GM21390 (cell line): ENCODE measurements around the gene UBXN1.
A peak's percentile ranks its signal among the peaks of the same experiment; 100 is the strongest.

Experiments used
- ATAC-seq: cut with Tn5 transposase; IDR thresholded peaks from one replicate; pipeline ENCODE4 v1.9.1; 2021; ENCODE audit not compliant: unreplicated experiment

UBXN1 gene

GRCh38 chr11:62678770-62679696, at the start of gene UBXN1:
TSS of gene UBXN1 (minus strand) at chr11:62679073. CDS start at chr11:62678923, 150 bp downstream.
- ATAC-seq = peak; percentile 74

- ATAC-seq = peak; percentile 27
These were observed 49.5 kb upstream of the UBXN1 start, which contains the start of gene TTC9C for GRCh38 chr11:62728171-62728988. TSS of gene TTC9C (plus strand) at chr11:62728486. CDS start at chr11:62728849, 363 bp downstream.

GRCh38 chr11:62727872-62728170, 48.9 kb upstream of the UBXN1 start:
- ATAC-seq = peak; percentile 49

DNA sequence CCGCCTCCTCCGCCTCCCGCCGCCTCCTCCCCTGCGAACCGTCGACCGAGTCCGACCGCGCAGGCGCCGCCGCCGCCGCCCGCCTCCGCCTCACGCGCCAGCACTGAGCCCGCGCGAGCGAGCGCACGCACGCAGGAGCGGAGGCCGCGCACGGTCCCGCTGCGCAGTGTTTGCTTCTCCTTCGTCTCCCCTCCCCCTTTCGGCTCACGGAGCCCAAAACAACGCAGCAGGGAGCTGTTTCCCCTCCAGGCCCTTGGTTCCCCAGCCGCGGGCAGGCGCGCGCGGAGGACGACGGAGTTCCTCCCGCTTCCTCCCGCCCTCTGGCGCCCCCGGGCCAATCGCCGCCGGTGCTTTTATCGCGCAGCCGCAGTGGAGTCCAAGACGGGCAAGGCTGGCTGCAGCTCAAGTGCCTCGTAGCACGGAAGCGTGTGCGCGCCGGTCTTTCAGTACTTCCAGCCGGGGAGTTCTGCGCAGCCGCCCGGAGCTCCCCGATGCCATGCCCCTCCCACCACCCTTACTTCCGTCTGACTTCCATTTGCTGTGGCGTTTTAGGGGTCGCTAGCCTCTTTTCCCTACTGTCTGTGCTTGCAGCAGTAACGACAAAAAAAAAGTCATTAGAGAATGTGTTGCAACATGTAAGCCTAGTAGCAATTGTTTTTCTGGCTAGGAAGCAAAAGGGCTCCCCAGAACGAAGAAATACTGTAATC, 48.4 kb upstream of the UBXN1 start, which contains the start of gene HNRNPUL2:
Gene HNRNPUL2, minus strand, starts transcription at position 293 of the 707 bp plus-strand sequence. CDS start 301 bp downstream, outside the sequence.
- ATAC-seq = peak; percentile 69

DNA sequence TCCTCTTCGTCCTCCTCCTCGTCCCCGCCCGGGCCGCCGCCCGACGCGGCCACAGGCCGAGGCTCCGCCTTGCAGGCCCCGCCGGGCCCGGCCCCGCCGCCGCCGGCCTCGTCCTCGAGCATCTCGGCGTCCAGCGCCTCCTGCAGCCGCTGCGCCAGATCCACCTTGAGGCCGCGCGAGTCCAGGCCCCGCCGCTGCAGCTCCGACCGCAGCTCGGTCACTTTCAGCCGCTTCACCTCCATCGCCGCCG, 48.0 kb upstream of the UBXN1 start:
- peak; percentile 12 for ATAC-seq

GRCh38 chr11:62726156-62726914, 47.5 kb upstream of the UBXN1 start:
- ATAC-seq = no peak

DNA sequence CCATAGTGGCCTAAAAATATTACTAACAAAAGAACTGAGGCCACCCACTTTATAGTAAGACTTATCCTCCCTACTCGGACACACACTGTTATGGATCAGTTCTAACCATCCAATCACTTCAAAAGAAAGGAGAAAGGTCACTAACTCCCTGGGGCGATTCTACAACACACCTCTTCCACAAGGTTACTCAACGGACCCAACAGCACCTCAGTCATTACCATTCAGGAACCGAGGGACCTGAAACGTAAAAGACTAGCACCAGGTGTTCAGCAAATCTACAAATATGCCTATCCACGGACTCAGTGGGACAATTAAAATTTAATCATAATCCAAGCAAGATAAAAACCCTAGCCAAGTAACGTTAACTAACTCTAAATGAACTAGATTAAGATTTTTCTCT, 46.8 kb upstream of the UBXN1 start:
- ATAC-seq = no peak

GRCh38 chr11:62724171-62724570, 45.3 kb upstream of the UBXN1 start:
- ATAC-seq = no peak

DNA sequence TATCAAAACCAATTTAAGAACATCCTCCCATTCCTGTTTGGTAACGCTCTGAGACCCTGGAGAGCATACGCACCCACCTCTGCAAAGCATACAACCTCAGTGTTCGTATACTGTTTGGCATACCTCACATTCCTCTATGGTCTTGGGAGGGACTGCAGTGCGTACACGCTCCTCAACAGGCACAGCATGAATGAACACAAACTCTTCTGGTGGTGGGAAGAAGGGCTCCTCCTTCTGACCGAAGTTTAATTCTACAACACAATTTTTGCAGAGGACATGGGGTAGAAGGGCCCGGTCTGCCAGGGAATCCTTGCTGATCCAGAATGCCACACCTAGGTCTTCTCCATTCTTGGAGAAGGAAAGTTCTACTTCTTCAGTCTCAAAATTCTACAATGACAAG, 43.1 kb upstream of the UBXN1 start:
- ATAC-seq = no peak

- ATAC-seq = no peak
These were observed 40.6 kb upstream of the UBXN1 start for GRCh38 chr11:62719302-62719978.

DNA sequence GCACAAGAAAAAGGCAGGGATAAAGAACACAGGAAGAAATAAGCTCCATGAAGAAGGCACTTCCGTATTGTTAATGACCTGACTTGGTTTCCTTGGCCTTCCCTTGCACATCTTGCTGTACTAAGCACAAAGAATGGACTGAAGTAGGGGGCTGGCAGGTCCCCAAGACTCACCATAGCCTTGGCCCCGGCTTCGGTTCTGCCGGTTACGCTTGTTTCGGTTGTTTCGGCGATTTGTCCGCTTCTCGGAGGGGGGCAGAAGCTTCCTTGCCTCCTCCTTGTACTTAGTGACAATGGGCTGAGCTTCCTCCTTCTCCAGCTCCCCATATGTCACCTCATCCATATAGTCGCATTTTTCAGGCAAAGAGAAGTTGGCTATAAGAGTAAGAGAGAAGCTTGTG, 37.9 kb upstream of the UBXN1 start:
- no peak for ATAC-seq

DNA sequence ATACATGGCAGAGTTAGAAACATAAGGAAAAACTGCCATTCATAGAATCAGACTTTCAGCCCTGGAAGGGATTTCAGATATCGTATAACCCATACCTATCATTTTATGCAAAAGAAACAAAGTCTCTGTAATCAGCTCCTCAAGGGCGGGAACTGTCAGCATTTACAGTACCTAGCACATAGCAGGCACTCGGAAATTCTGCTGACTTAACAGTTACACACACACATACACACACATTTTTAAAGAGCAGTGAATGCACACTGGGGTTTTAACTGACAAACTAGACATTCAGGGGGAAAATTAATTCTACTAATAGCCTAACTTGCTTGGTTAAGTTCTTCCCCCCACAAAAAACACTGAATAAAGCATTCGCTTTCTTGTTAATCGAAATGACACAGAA, 37.3 kb upstream of the UBXN1 start:
- no peak for ATAC-seq

GRCh38 chr11:62715150-62716130, 36.6 kb upstream of the UBXN1 start:
- no peak for ATAC-seq

DNA sequence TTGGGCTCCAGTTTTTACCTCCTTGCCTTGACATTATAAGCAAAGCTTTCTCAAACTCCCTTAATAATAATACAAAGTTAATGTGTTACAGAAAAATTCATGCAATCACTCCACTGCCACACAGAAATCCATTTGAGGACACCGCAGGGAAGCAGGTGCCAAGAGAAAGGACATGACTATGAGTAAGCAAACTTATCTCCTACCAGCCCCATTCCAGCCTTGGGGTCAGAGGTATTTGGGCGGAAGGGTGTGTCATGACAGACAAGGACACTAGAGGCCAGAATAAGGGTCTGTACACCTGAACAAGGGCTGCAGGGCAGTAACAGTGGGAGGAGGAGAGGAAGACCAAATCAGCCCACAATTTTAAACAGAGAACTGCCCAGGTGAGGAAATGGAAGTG, 34.5 kb upstream of the UBXN1 start:
- ATAC-seq = no peak

- ATAC-seq = no peak
These were observed 34.0 kb upstream of the UBXN1 start for GRCh38 chr11:62712861-62713260.

- ATAC-seq = no peak
These were observed 33.5 kb upstream of the UBXN1 start for GRCh38 chr11:62712276-62712812.

DNA sequence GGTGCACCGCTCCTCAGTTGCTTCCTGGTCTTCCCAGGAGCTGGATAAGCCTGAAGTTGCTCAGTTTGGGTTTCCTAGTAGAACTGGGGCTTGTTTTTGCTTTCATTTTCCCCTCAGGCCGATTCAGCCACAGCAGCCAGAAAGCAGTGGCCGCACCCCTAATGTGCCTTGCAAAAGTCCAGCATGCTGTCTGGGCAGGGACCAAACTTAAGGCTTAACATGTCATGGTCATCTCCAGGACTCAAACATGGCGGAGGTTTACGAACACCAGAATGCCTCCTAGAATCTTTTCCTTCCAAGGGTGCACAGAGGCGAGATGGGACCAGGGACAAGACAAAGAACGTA, 31.1 kb upstream of the UBXN1 start:
- ATAC-seq = no peak

DNA sequence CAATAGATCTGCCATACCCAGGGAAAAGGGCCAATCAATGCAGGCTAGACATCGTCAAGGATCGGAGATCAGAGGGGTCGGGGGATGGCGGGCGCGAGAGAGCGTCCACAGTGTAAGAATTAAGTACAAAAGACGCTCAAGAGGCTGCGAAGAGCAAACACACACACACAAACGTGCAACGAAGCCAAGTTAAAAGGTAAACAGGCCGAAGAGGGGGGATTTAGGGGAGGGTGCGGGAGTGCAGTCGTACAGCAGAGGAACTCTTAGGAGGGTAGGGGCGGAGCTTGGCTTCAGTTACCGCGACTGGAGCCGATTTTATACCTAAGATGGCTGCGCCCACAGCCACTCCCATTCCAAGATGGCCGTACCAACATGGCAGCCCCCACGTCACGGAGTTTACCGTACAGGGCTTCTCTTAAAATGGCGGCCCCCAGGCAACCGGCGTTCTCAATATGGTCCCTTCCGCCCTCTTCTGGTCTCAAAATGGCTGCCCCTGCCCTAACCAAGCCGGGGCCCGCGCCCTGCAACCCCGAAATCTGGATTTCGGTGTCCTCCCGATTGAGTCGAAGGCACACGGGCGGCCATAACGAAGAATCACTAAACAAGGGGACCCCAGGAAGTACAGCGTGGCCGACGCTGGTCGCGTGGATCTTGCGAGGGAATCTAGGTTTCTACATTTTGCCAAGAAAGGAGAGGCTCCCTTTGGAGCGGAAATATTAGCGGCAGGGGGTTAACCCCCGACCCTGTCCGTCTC, 30.6 kb upstream of the UBXN1 start:
- peak; percentile 67 for ATAC-seq
